HG03280 (cell line): ENCODE results near the gene AFAP1.

ENCODE experiments used
- ATAC-seq: cut with Tn5 transposase; IDR thresholded peaks from one replicate; pipeline ENCODE4 v1.9.1; 2021; ENCODE audit warnings: mild to moderate bottlenecking, moderate library complexity; ENCODE audit not compliant: unreplicated experiment

AFAP1 gene

DNA sequence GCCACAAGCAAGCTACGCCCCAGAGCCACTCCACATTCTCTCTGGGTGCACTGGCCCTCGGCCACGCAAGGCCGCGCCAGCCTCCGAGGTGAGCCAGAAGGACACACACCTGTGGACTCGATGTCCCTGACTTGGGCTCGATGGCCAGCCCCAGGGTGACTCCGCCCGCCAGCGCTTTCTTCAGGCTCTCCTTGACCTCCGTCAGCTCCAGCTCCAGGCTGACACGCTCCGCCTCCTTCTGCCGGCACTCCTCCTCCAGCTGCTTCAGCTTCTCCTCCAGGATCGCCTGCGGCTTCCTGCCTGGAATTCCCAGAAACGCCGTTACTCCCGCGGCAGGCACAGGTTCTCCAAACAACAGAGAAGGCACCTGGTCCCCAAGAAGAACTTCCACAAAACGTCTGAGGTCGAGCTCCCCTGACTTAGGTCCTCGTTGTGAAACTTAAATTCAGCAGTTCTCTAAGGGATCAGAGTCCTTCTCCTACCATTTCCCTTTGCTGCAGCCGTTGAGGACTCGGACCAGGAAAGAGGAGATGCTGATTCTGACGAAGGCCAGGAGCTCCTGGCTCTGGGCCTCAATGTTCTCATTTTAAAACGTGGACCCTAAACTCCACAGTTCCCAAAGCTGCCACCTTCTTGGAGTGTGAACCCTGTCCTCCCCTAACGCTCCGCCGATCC, 166.8 kb downstream of the AFAP1 start:
- ATAC-seq: no peak

- ATAC-seq: peak; percentile 91
Observed at GRCh38 chr4:7771541-7772507, 167.8 kb downstream of the AFAP1 start.

DNA sequence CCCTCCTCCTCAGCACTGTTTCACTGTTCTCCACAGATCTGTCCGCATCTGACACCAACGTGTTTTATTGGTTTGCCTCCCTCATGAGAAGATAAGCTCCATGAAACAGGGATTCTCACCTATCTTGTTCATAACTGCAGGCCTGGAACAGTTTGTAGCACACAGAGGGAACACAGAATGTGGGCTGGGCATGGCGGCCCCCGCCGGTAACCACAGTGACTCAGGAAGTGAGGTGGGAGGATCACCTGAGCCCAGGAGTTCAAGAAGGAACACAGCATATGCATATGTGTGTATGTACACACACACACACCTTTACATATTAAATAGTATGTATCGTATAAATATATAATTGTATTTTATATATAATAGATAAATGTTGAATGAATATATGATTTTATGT, 168.6 kb downstream of the AFAP1 start:
- no peak for ATAC-seq

- no peak for ATAC-seq
Observed at GRCh38 chr4:7770224-7771050, 169.2 kb downstream of the AFAP1 start.

GRCh38 chr4:7769396-7770223, 170.1 kb downstream of the AFAP1 start:
- no peak for ATAC-seq

- ATAC-seq: no peak
Observed at GRCh38 chr4:7768736-7769135, 170.9 kb downstream of the AFAP1 start.

GRCh38 chr4:7767966-7768365, 171.7 kb downstream of the AFAP1 start:
- ATAC-seq: no peak

DNA sequence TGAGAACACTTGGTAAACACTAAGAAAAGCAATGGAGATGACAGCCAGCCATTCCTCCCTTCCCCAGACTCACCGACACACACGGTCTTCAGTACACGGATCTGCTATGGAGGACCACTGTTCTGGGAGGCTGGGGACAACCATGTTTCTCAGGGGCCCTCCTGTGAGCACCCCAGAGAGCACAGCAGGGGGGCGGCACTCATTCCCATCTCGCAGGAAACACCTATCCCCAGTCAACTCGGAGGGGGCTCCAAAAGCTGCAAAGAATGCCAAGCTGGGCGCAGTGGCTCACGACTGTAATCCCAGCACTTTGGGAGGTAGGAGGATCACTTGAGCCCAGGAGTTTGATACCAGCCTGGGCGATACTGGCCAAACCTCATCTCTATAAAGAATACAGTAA, 172.1 kb downstream of the AFAP1 start:
- no peak for ATAC-seq

DNA sequence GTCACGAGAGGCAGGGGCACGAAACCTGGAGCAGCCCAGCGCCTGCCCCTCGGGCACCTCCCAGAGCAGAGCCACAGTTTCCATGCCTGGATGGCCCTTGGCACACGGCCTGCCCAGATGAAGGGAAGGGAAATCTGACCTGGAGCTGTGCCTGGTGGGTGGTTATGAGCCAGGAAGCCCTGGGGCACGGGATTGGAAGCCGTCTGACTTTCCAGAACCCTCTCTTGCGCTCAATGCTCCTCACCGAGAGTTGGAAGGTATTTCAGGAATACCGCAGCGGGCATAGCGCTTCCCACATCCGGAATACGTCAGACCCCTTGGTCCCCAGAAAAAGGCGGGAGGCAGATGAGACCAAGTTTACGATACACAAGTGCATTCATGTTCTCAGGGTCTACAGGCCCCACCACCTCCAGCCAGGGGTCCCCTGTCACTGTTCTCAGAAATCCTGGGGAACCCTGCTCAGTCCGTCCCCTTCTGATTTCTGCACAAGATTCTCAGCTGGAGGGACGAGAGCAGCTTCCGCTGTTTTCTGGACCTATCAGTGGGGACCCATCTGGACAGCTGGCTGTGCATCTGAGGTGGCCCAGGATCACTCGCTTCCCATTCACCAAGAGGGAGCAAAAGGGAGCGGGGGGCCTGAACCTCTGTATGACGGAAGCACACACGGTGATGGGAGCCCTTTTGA, 172.9 kb downstream of the AFAP1 start:
- ATAC-seq: no peak

GRCh38 chr4:7766086-7766485, 173.6 kb downstream of the AFAP1 start:
- ATAC-seq: no peak

DNA sequence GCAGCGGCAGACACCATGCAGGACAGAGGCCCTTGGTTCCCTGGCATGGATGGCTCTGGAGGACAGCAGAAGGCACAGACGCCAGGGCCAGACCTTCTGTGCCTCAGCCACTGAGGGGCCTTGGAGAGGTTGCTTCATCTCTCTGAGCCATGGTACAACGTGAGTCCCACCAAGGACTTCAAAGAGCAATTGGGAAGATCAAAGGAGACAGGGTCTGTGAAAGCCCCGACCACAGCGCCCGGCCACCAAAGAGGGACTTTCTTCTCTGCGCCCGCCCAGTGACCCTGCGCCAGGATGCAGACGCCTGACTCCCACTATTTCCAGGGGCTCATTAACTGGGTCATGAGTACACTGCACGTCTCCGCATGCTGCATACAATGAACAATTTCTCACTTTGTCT, 174.0 kb downstream of the AFAP1 start:
- no peak for ATAC-seq

- no peak for ATAC-seq
Observed at GRCh38 chr4:7764466-7764865, 175.2 kb downstream of the AFAP1 start.

DNA sequence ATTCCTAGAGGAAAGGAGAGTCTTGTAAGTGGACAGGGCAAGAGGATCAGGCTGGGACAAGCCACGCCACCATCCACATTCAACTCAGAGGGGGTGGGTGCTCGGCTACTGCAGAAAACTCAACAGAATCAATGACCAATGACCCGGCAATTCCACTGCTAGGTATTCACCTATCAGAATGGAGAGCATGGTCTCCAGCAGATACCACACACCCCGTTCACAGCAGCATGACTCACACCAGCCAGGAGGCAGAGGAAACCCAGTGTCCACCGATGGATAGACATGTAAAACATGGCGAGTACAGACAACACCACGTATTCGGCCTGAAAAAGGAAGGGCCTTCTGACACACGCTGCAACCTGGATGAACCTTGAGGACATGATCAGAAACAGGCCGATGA, 175.9 kb downstream of the AFAP1 start:
- no peak for ATAC-seq

- no peak for ATAC-seq
Observed at GRCh38 chr4:7763106-7763505, 176.6 kb downstream of the AFAP1 start.

- ATAC-seq: no peak
Observed at GRCh38 chr4:7762376-7763030, 177.2 kb downstream of the AFAP1 start.

GRCh38 chr4:7761720-7762119, 177.9 kb downstream of the AFAP1 start:
- peak; percentile 88 for ATAC-seq

- ATAC-seq: no peak
Observed at GRCh38 chr4:7761312-7761711, 178.3 kb downstream of the AFAP1 start.

DNA sequence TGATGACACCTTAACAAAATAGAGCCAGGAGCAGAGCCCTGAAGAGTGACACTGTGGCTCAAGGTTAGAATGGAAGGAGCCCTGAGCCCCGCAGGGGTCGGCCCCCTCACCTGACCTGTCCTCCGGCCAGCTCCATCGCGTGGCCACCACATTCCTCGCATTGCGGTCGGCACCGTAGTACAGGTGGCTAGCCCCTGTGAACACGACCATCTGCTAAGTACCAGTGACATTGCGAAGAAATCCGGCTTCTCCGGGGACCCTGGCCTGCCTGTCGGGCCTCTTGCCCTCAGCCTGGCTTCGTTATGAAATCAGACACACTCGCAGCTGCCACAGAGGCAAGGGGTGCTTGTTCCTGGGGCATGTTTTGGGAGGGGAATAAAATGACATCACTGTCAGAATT, 179.0 kb downstream of the AFAP1 start:
- no peak for ATAC-seq

DNA sequence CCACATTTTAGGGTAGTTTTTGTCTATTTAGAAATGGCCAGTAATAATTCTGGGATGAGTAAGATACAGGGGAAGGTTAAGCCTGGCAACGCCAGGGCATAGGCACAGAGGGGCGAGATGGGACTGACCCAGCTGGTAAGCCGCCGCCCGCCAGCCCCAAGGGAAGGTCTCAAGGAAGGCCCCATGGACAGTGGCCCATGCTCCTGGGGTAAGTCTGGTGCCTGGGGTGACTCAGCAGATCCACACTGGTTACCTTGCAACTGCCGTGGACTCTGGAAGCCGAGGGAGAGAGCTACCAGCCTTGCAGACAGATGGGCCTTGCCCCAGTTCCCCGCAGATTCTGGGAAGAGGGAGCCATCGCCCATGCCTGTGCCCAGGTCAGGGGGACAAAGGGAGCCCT, 179.4 kb downstream of the AFAP1 start:
- ATAC-seq: no peak
